Endothelial cell of umbilical vein (primary cell): Measurements from ENCODE around the gene CDIP1. TPM values are rescaled to one million over a fixed set of nuclear protein-coding genes. Genes with fewer than 3 reads are reported as not detected.

Experiments used
- BruUV-seq: library from RNA; stranded (reverse); fragments of 400-500 nt; replicated peaks from 2 replicates; lab custom pipeline; 2021; lab: Mats Ljungman, UMichigan
- CTCF ChIA-PET: fragments of 300-600, 350-600 bp; sonication (Branson Sonifier 250); formaldehyde crosslinking; loops from one replicate; lab custom pipeline; 2021; ENCODE audit warnings: antibody characterized with exemption, inconsistent platforms; lab: Charles Lee
- POLR2A ChIA-PET: fragments of 300-600, 350-600 bp; sonication (Branson Sonifier 250); formaldehyde crosslinking; loops from one replicate; lab custom pipeline; 2021; ENCODE audit warnings: antibody characterized with exemption, inconsistent platforms; lab: Charles Lee
- DNase-seq: peaks from one replicate; pipeline ENCODE4 v3.0.0-alpha.2; 2011; ENCODE audit warnings: low read depth, low spot score
- FAIRE-seq: peaks from 2 replicates; lab custom pipeline; 2011; peaks lifted over from hg19 to GRCh38; lab: Jason Lieb, UNC
- H2AFZ ChIP-seq: 2 replicates; pipeline ENCODE4 v1.6.0; 2012; ENCODE audit warnings: low read depth, low read length, control low read depth, inconsistent platforms
- H3K27ac ChIP-seq: 2 replicates; pipeline ENCODE4 v1.5.1; 2011; ENCODE audit warnings: low read depth, mild to moderate bottlenecking, control low read depth, low read length, moderate library complexity; ENCODE audit not compliant: insufficient read depth
- H3K27me3 ChIP-seq, 2 experiments: 2 replicates each; pipeline versions ENCODE4 v1.6.0 to v1.6.1; 2011; ENCODE audit warnings: low read length in 2 of 2, mixed read lengths in 1 of 2; ENCODE audit not compliant: control insufficient read depth in 2 of 2, insufficient read depth in 2 of 2
- H3K36me3 ChIP-seq, 2 experiments: 2 replicates in 1 of 2; 3 replicates in 1 of 2; pipeline ENCODE4 v1.5.1; 2011; ENCODE audit warnings: low read length in 2 of 2, mild to moderate bottlenecking in 1 of 2, moderate library complexity in 1 of 2; ENCODE audit not compliant: control insufficient read depth in 2 of 2, insufficient read depth in 2 of 2; ENCODE audit errors: extremely low read depth in 1 of 2
- H3K4me1 ChIP-seq: 3 replicates; pipeline ENCODE4 v1.5.1; 2011; ENCODE audit warnings: mild to moderate bottlenecking, low read length; ENCODE audit not compliant: control insufficient read depth, insufficient read depth; ENCODE audit errors: extremely low read depth
- H3K4me2 ChIP-seq: 2 replicates; pipeline ENCODE4 v1.6.1; 2011; ENCODE audit warnings: low read length, control low read depth, mixed read lengths; ENCODE audit not compliant: insufficient read depth
- H3K4me3 ChIP-seq, 3 experiments: fragments of 200-600 bp in 1 of 3; sonication (generic), shearing (Covaris generic) in 1 of 3; replicated peaks in 1 of 3; 2 replicates each; pipeline ENCODE4 v1.5.1; 2011 to 2016; ENCODE audit warnings: control low read depth in 3 of 3, low read length in 3 of 3, mild to moderate bottlenecking in 2 of 3, inconsistent platforms in 1 of 3, low read depth in 1 of 3, moderate library complexity in 1 of 3; ENCODE audit not compliant: insufficient read depth in 1 of 3
- H3K79me2 ChIP-seq: 2 replicates; pipeline ENCODE4 v1.6.0; 2012; ENCODE audit warnings: low read length, inconsistent platforms; ENCODE audit not compliant: control insufficient read depth, insufficient read depth
- H3K9ac ChIP-seq: replicated peaks from 2 replicates; pipeline ENCODE3; 2011; ENCODE audit warnings: low read length, control low read depth; ENCODE audit not compliant: insufficient read depth; ENCODE audit errors: extremely low read depth
- H3K9me1 ChIP-seq: replicated peaks from 3 replicates; pipeline ENCODE4 v1.6.0; 2011; ENCODE audit warnings: mild to moderate bottlenecking, low read length; ENCODE audit not compliant: control insufficient read depth, insufficient read depth; ENCODE audit errors: extremely low read depth
- H3K9me3 ChIP-seq: replicated peaks from 2 replicates; pipeline ENCODE4 v1.5.1; 2012; ENCODE audit warnings: low read length, inconsistent platforms; ENCODE audit not compliant: control insufficient read depth, insufficient read depth
- H4K20me1 ChIP-seq: replicated peaks from 2 replicates; pipeline ENCODE3; 2011; ENCODE audit warnings: mild to moderate bottlenecking, low read length; ENCODE audit not compliant: control insufficient read depth, insufficient read depth; ENCODE audit errors: extremely low read depth
- EZH2 ChIP-seq: IDR thresholded peaks from 2 replicates; pipeline ENCODE4 v1.6.1; 2012; ENCODE audit warnings: borderline replicate concordance, low read depth, mild to moderate bottlenecking, moderate library complexity, low read length, inconsistent platforms; ENCODE audit not compliant: severe bottlenecking
- GATA2 ChIP-seq: IDR thresholded peaks from 2 replicates; pipeline ENCODE4 v1.7.0; 2011; ENCODE audit warnings: low read depth, mild to moderate bottlenecking, moderate library complexity, mixed read lengths, low read length; ENCODE audit not compliant: insufficient read length, insufficient read depth
- JUN ChIP-seq: IDR thresholded peaks from 2 replicates; pipeline ENCODE4 v1.6.1; 2011; ENCODE audit warnings: borderline replicate concordance, low read depth; ENCODE audit not compliant: insufficient read length, insufficient read depth
- POLR2A ChIP-seq: IDR thresholded peaks from 2 replicates; pipeline ENCODE4 v1.6.1; 2012; ENCODE audit warnings: low read depth, mild to moderate bottlenecking, control low read depth, low read length
- POLR2AphosphoS5 ChIP-seq: IDR thresholded peaks from 2 replicates; pipeline ENCODE4 v1.6.1; 2012; ENCODE audit warnings: low read depth, mild to moderate bottlenecking, control low read depth, low read length, moderate library complexity; ENCODE audit not compliant: insufficient read depth
- dilution Hi-C: fragments of 300-500 bp; cut with MboI; formaldehyde crosslinking; loops from one replicate; pipeline ENCODE4 v1.15.0; 2019; ENCODE audit warnings: low sequenced_read_pairs; ENCODE audit not compliant: extremely low pct_ligation_motif_present
- intact Hi-C: fragments of 100-400 bp; cut with micrococcal nuclease; formaldehyde crosslinking; loops from one replicate; pipeline ENCODE4 v1.10.0; 2022
- polyA plus RNA-seq, 4 experiments: library from polyadenylated mRNA; depleted of rRNA in 3 of 4; stranded (reverse) in 3 of 4; unstranded in 1 of 4; fragments of >200 nt; gene quantifications; 2 replicates each; pipeline versions ENCODE4 v1.2.1 to v1.2.3, GENCODE V29; 2011 to 2012; ENCODE audit warnings: missing spikeins in 1 of 4
- total RNA-seq: library from RNA; stranded (reverse); gene quantifications from 2 replicates; pipeline ENCODE4 v1.2.3, GENCODE V29; 2021
- TF ChIP-seq, protein P1 (sequence below), 2 donors: IDR thresholded peaks; 1 replicate in 1 of 2; 2 replicates in 1 of 2; pipeline ENCODE4 v1.5.1; 2011; ENCODE audit warnings: low read length in 2 of 2, mild to moderate bottlenecking in 2 of 2, moderate library complexity in 2 of 2, control low read depth in 1 of 2, inconsistent platforms in 1 of 2, low read depth in 1 of 2; ENCODE audit not compliant: insufficient read depth in 1 of 2; ENCODE audit errors: extremely low read depth in 1 of 2

Gene CDIP1
- total and polyA plus RNA-seq, 2 donors (not counting 3 experiments of a cell fraction or from before 2014, with no cell fraction given), result 33.9 to 37.4 TPM

DNA sequence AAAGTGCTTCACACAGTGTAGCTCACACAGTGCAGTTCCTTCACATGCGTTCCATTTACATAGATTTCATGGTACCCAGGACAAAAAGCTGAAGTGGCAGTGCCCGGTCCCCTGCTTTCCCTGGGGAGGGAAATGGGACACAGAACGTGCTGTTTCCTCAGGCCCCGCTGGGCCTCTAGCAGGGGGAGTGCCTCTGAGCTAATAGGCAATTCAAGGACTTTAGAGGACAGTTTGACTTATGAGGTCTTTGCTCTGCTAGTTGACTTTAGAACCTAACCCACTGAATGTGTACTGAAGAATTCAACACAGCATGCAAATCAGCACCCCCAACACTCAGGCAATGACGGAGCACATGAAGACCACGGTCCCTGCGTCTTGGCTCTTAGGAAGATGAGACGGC lies 6.8 kb downstream of the CDIP1 start:
- no peaks in the 10 kb centered on the region for H4K20me1 ChIP-seq
- POLR2A ChIA-PET, result no interaction called here
- H3K4me3 ChIP-seq, result no peak overlapping the region
- no peaks in the 10 kb centered on the region for H3K9me1 ChIP-seq
- peaks cover 4% of the 10 kb centered on the region for H3K4me1 ChIP-seq
- no peak overlapping the region for H2AFZ ChIP-seq
- peaks cover 0 to 6% of the 10 kb centered on the region in 2 experiments for H3K36me3 ChIP-seq
- FAIRE-seq (no peak), DNase-seq (no peak)
- H3K9me3 ChIP-seq, result no peaks in the 10 kb centered on the region
- TF ChIP-seq POLR2A (no peak), GATA2 (no peak), JUN (no peak), EZH2 (no peak), POLR2AphosphoS5 (no peak)
- TF ChIP-seq, protein P1, sequence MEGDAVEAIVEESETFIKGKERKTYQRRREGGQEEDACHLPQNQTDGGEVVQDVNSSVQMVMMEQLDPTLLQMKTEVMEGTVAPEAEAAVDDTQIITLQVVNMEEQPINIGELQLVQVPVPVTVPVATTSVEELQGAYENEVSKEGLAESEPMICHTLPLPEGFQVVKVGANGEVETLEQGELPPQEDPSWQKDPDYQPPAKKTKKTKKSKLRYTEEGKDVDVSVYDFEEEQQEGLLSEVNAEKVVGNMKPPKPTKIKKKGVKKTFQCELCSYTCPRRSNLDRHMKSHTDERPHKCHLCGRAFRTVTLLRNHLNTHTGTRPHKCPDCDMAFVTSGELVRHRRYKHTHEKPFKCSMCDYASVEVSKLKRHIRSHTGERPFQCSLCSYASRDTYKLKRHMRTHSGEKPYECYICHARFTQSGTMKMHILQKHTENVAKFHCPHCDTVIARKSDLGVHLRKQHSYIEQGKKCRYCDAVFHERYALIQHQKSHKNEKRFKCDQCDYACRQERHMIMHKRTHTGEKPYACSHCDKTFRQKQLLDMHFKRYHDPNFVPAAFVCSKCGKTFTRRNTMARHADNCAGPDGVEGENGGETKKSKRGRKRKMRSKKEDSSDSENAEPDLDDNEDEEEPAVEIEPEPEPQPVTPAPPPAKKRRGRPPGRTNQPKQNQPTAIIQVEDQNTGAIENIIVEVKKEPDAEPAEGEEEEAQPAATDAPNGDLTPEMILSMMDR (IDR thresholded peaks at IDR 0.05; ENCODE audit: extremely low read depth in 1 of 2, insufficient read depth in 1 of 2, low read depth in 1 of 2, low read length in 2 of 2), result no peak
- no peak overlapping the region for H3K9ac ChIP-seq
- no peak overlapping the region for H3K27ac ChIP-seq
- H3K4me2 ChIP-seq, result no peak overlapping the region
- dilution Hi-C loops (no loop called here), intact Hi-C loops (no loop called here)
- H3K27me3 ChIP-seq, result no peaks in the 10 kb centered on the region
- H3K79me2 ChIP-seq, result no peaks in the 10 kb centered on the region
- no TSS peak for BruUV-seq
- CTCF ChIA-PET, result interaction anchor here (1.2 to 2.1 kb wide), 4 partner anchors 14 to 118 kb away, joined by 3 to 9 read pairs (median 7); no protein-coding TSS in a partner anchor
